Smooth muscle cell (in vitro differentiated cells): ENCODE measurements around the gene SAMD3. TPM values are rescaled to one million over a fixed set of nuclear protein-coding genes. Genes with fewer than 3 reads are reported as not detected.
"Not testable (repeated sequence)": the region's sequence is repeated elsewhere in the genome, so short reads cannot be mapped to it uniquely, and the experiment has no call there.

Experiments
- DNase-seq: peaks from one replicate; lab custom pipeline; 2025; ENCODE audit not compliant: unreplicated experiment; lab: John Stamatoyannopoulos, UW
- H2AFZ ChIP-seq: fragments of 200-600 bp; sonication (generic); 2 replicates; pipeline ENCODE4 v1.6.0; 2016; ENCODE audit warnings: antibody characterized with exemption, low read depth, mild to moderate bottlenecking
- H3F3A ChIP-seq: fragments of 200-600 bp; sonication (generic); 2 replicates; pipeline ENCODE4 v1.6.0; 2017; ENCODE audit warnings: antibody characterized with exemption, low read depth
- H3K27ac ChIP-seq: fragments of 200-600 bp; sonication (generic); 2 replicates; pipeline ENCODE4 v1.5.1; 2016; ENCODE audit warnings: low read depth, mild to moderate bottlenecking
- H3K27me3 ChIP-seq: fragments of 200-600 bp; sonication (generic); 2 replicates; pipeline ENCODE4 v1.6.1; 2016; ENCODE audit warnings: low read depth, mild to moderate bottlenecking
- H3K36me3 ChIP-seq: fragments of 200-600 bp; sonication (generic); 2 replicates; pipeline ENCODE4 v1.5.1; 2016; ENCODE audit warnings: low read depth
- H3K4me1 ChIP-seq: fragments of 200-600 bp; sonication (generic); 2 replicates; pipeline ENCODE4 v1.5.1; 2016; ENCODE audit warnings: low read depth
- H3K4me2 ChIP-seq: fragments of 200-600 bp; sonication (generic); 2 replicates; pipeline ENCODE4 v1.6.0; 2016; ENCODE audit warnings: mild to moderate bottlenecking
- H3K4me3 ChIP-seq: fragments of 200-600 bp; sonication (generic); 2 replicates; pipeline ENCODE4 v1.5.1; 2016; ENCODE audit warnings: mild to moderate bottlenecking
- H3K79me2 ChIP-seq: fragments of 200-600 bp; sonication (generic); 2 replicates; pipeline ENCODE4 v1.6.0; 2016; ENCODE audit warnings: low read depth, mild to moderate bottlenecking
- H3K9ac ChIP-seq: fragments of 200-600 bp; sonication (generic); 2 replicates; pipeline ENCODE4 v1.6.0; 2016; ENCODE audit warnings: low read depth
- H3K9me3 ChIP-seq: fragments of 200-600 bp; sonication (generic); replicated peaks from 2 replicates; pipeline ENCODE4 v1.5.1; 2016; ENCODE audit warnings: low read depth
- H4K20me1 ChIP-seq: fragments of 200-600 bp; sonication (generic); 2 replicates; pipeline ENCODE4 v1.6.0; 2016; ENCODE audit warnings: low read depth
- CTCF ChIP-seq: fragments of 200-600 bp; sonication (generic); IDR thresholded peaks from 2 replicates; pipeline ENCODE4 v1.5.1; 2017; ENCODE audit warnings: borderline replicate concordance, mild to moderate bottlenecking, antibody characterized with exemption; ENCODE audit not compliant: insufficient read depth, poor library complexity, severe bottlenecking
- WGBS: methylation state at CpG from one replicate; pipeline ENCODE4 v1.1.7; 2016; ENCODE audit warnings: low lambda C conversion rate; 5-methylcytosine and 5-hydroxymethylcytosine counted together
- polyA plus RNA-seq: library from polyadenylated mRNA; unstranded; fragments of >200 nt; fragmentation: Nextera tagmentation; extraction: Ambion mirVana; gene quantifications from 2 replicates; pipeline ENCODE4 v1.2.1, GENCODE V29; 2016
- total RNA-seq: library from RNA; depleted of rRNA; stranded (reverse); fragments of >200 nt; gene quantifications from 2 replicates; pipeline ENCODE4 v1.2.3, GENCODE V29; 2014

Gene SAMD3
- total and polyA plus RNA-seq, 2 experiments from 2014 or later, result 2.1 to 3.5 TPM

GRCh38 chr6:130182466-130182865 is 40.3 kb downstream of the SAMD3 start:
- Histone ChIP-seq H3K4me3 (no peak overlapping the region), H3F3A (peaks cover 7% of the 10 kb centered on the region), H3K27ac (no peak overlapping the region), H3K27me3 (no peaks in the 10 kb centered on the region), H2AFZ (no peak overlapping the region), H3K4me1 (peaks cover 5% of the 10 kb centered on the region), H3K79me2 (no peaks in the 10 kb centered on the region), H4K20me1 (no peaks in the 10 kb centered on the region), H3K36me3 (no peaks in the 10 kb centered on the region), H3K9ac (no peak overlapping the region), H3K4me2 (no peak overlapping the region), H3K9me3 (no peaks in the 10 kb centered on the region)
- no peak for DNase-seq
- no peak for TF ChIP-seq CTCF

DNA sequence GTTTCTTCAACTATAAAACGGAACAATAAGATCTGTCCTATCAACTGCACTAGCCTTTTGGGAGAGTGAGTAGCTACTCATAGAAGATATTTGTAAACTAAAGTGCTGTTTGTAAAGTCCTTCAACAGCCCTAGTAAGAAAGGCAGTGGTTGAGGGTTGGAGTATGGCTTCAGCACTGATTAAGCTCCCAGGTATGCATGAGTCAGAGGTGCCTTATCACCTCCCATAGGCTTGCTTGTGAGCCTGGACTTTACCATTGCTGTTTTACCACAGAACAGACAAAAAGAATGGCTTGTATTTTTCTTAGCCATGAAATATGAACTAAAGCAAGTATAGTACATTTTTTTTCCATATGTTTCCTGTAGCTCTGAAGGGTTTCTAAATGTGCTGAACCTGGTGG is 44.1 kb downstream of the SAMD3 start:
- Histone ChIP-seq H3K27ac (peak overlapping the region; percentile 66), H4K20me1 (no peaks in the 10 kb centered on the region), H3K27me3 (no peaks in the 10 kb centered on the region), H3K36me3 (no peaks in the 10 kb centered on the region), H2AFZ (no peak overlapping the region), H3K4me3 (no peak overlapping the region), H3K79me2 (no peaks in the 10 kb centered on the region), H3F3A (peaks cover 7% of the 10 kb centered on the region), H3K4me1 (peaks cover 5% of the 10 kb centered on the region), H3K9me3 (no peaks in the 10 kb centered on the region), H3K9ac (no peak overlapping the region), H3K4me2 (peak overlapping the region; percentile 53)
- no peak for DNase-seq
- WGBS, result 63% methylated on average over 1 of the region's 1 CpG
- no peak for TF ChIP-seq CTCF

DNA sequence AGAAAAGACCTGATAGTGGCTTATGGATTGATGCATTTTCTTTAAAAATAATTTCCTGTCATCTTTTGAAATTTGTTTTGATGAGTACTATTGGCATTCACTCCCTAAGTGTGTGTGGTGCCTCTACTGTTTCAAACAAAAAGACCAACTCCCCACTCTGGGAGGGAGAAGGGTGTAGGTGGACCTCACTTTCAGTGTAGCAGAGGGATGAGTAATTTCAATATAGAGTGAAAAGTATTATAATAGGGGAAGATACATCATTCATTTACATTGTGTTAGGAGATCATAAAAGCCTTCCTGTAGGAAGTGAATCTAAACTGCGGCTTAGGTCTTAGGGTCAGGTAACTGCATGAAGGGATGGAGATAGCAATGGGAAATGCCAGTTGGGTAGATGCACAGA is 46.4 kb downstream of the SAMD3 start:
- H3K9ac ChIP-seq, result no peak overlapping the region
- no peak for TF ChIP-seq CTCF
- no peaks in the 10 kb centered on the region for H4K20me1 ChIP-seq
- H3K4me2 ChIP-seq, result no peak overlapping the region
- H3K4me3 ChIP-seq, result no peak overlapping the region
- no peak overlapping the region for H2AFZ ChIP-seq
- no peak for DNase-seq
- peaks cover 7% of the 10 kb centered on the region for H3F3A ChIP-seq
- H3K9me3 ChIP-seq, result no peaks in the 10 kb centered on the region
- peaks cover 5% of the 10 kb centered on the region for H3K4me1 ChIP-seq
- H3K27me3 ChIP-seq, result no peaks in the 10 kb centered on the region
- H3K79me2 ChIP-seq, result no peaks in the 10 kb centered on the region
- 100% methylated on average over 1 of the region's 1 CpG for WGBS
- peaks cover 3% of the 10 kb centered on the region for H3K36me3 ChIP-seq
- no peak overlapping the region for H3K27ac ChIP-seq

DNA sequence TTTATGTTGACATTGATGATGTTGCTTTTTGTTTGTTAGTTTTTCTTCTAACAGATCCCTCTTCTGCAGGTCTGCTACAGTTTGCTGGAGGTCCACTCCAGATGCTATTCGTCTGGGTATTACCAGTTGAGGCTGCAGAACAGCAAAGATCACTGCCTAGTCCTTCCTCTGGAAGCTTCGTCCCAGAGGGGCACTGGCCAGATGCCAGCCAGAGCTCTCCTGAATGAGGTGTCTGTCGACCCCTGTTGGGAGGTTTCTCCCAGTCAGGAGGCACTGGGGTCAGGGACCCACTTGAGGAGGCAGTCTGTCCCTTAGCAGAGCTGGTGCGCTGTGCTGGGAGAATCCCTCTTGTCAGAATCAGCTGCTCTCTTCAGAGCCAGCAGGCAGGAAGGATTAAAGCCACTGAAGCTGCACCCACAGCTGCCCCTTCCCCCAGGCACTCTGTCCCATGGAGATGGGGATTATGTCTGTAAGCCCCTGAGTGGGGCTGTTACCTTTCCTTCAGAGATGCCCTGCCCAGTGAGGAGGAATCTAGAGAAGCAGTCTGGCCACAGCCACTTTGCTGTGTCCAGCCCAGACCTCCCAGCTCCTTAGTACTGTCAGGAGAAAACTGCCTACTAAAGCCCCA is 49.3 kb downstream of the SAMD3 start:
- not testable (repeated sequence) for H3F3A ChIP-seq, DNase-seq, H4K20me1 ChIP-seq, H3K27ac ChIP-seq, H3K36me3 ChIP-seq, H3K4me1 ChIP-seq, H2AFZ ChIP-seq, H3K4me2 ChIP-seq, H3K9me3 ChIP-seq, H3K4me3 ChIP-seq, H3K27me3 ChIP-seq, H3K79me2 ChIP-seq, H3K9ac ChIP-seq
- WGBS, result 90% methylated on average over 4 of the region's 4 CpGs

DNA sequence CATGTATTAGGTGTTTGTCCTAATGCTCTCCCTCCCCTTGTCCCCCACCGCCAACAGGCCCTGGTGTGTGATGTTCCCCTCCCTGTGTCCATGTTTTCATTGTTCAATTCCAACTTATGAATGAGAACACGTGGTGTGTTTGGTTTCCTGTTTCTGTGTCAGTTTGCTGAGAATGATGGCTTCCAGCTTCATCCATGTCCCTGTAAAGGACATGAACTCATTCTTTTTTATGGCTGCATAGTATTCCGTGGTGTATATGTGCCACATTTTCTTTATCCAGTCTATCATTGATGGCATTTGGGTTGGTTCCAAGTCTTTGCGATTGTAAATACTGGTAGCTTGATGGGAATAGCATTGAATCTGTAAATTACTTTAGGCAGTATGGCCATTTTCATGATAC is 52.6 kb downstream of the SAMD3 start:
- H2AFZ ChIP-seq, H3K4me3 ChIP-seq, H3K9ac ChIP-seq, H3K79me2 ChIP-seq, H3K27me3 ChIP-seq, H3K9me3 ChIP-seq, H3K27ac ChIP-seq, DNase-seq, H4K20me1 ChIP-seq, H3K4me2 ChIP-seq, H3K4me1 ChIP-seq, H3K36me3 ChIP-seq, H3F3A ChIP-seq: not testable (repeated sequence)
- 95% methylated on average over 4 of the region's 4 CpGs for WGBS
